Stimulated activated CD8-positive, alpha-beta memory T cell treated with anti-CD3 and anti-CD28 coated beads, Interleukin-15, amount 100 ng/mL, for 48 hours (primary cell): Measurements from ENCODE around the gene DUSP9.
"Not testable (repeated sequence)": the region's sequence is repeated elsewhere in the genome, so short reads cannot be mapped to it uniquely, and the experiment has no call there.

ENCODE experiments used
- DNase-seq, 2 donors: peaks; one replicate each; pipeline ENCODE4 v3.0.0-alpha.2; 2020; ENCODE audit warnings: low read depth in 2 of 2

DUSP9 gene

GRCh38 chrX:153692611-153693156 is 45.7 kb downstream of the DUSP9 start:
- DNase-seq, result no peak

- no peak for DNase-seq
Observed at GRCh38 chrX:153693216-153694086, 46.4 kb downstream of the DUSP9 start.

- not testable (repeated sequence) for DNase-seq
Observed at GRCh38 chrX:153694256-153694655, 47.3 kb downstream of the DUSP9 start.

GRCh38 chrX:153694687-153695270 is 47.8 kb downstream of the DUSP9 start:
- DNase-seq, result no peak

DNA sequence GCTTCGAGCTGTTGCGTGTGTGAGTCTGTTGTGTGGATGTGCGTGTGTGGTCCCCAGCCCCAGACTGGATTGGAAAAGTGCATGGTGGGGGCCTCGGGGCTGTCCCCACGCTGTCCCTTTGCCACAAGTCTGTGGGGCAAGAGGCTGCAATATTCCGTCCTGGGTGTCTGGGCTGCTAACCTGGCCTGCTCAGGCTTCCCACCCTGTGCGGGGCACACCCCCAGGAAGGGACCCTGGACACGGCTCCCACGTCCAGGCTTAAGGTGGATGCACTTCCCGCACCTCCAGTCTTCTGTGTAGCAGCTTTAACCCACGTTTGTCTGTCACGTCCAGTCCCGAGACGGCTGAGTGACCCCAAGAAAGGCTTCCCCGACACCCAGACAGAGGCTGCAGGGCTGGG is 49.1 kb downstream of the DUSP9 start:
- no peak for DNase-seq

DNA sequence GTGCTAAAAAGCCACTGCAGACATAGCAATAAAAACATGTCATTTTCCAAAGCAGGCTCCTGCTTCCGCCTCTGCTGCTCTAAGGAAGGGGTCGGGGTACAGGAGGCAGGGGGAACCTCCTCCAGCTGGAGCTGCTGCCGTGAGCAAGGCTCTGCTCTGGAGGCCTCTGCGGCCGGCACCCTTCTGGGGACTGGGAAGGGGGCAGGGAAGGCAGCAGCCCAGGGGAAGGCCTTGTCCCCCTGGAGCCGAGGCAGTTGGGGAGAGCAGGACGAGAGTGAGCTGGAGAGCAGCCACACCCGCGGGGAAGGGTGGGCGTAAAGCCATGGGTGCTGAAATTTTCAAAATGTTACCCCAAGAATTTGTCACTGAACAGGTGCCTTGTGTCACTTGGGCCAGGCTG is 49.5 kb downstream of the DUSP9 start:
- DNase-seq, result not testable (repeated sequence)

GRCh38 chrX:153696986-153697722 is 50.2 kb downstream of the DUSP9 start:
- DNase-seq, result not testable (repeated sequence)

GRCh38 chrX:153697924-153698865 is 51.2 kb downstream of the DUSP9 start:
- no peak for DNase-seq

- DNase-seq, result not testable (repeated sequence)
Observed at GRCh38 chrX:153699210-153699783, 52.3 kb downstream of the DUSP9 start.

- DNase-seq, result not testable (repeated sequence)
Observed at GRCh38 chrX:153699784-153700371, 52.9 kb downstream of the DUSP9 start.

DNA sequence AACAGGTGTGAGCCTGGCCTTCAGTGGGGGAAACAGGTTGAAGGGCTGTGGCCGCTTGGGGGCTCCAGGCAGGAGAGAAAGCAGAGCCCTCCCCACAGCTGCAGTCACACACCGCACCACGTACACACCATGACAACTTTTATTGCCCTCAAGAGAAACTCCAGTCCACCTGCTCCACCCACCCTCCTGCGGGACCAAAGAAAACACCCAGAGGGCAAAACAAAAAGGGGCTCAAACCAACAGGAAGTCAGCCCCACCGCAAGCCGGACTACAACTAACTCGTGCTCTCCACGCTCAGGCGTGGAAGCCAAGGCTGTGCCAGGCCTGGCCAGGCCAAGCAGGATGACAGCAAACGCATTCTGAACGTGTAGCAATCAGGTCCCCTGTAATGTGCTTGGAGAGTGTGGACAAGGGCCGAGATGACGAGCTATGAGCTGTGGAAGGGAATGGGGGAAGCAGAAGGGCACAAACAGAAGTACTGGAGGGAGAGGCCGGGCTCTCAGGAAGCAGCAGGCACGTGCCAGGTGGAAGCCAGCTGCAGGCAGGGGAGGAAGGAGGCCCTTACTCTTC is 53.5 kb downstream of the DUSP9 start:
- no peak for DNase-seq
